CD4-positive, alpha-beta T cell (primary cell): ENCODE results near the gene NHS. TPM values are rescaled to one million over a fixed set of nuclear protein-coding genes. Genes with fewer than 3 reads are reported as not detected.

Source experiments
- ATAC-seq: fragments of 200-7000 bp; cut with Tn5 transposase; one replicate; pipeline ENCODE4 v1.10.0; 2022; ENCODE audit warnings: mild to moderate bottlenecking; ENCODE audit not compliant: poor library complexity
- CTCF ChIA-PET: fragments of 350-600 bp; sonication (Branson Sonifier 250); formaldehyde crosslinking; loops from one replicate; lab custom pipeline; 2021; ENCODE audit warnings: antibody characterized with exemption, inconsistent platforms; lab: Charles Lee
- POLR2A ChIA-PET: fragments of 350-600 bp; sonication (Branson Sonifier 250); formaldehyde crosslinking; loops from one replicate; lab custom pipeline; 2021; ENCODE audit warnings: antibody characterized with exemption, inconsistent platforms; lab: Charles Lee
- DNase-seq, 14 experiments: peaks; one replicate each; pipeline ENCODE4 v3.0.0-alpha.2; 2013 to 2020; ENCODE audit warnings: mixed read lengths in 2 of 14
- H3K27ac ChIP-seq, 2 donors: one replicate each; pipeline versions ENCODE4 v1.5.1 to v1.7.0; 2013; ENCODE audit warnings: low read length in 2 of 2, low read depth in 1 of 2, mild to moderate bottlenecking in 1 of 2
- H3K27me3 ChIP-seq, 2 experiments: 1 replicate in 1 of 2; 2 replicates in 1 of 2; pipeline versions ENCODE4 v1.6.1 to v1.7.0; 2013; ENCODE audit warnings: low read length in 2 of 2, control low read depth in 1 of 2, mild to moderate bottlenecking in 1 of 2, moderate library complexity in 1 of 2; ENCODE audit not compliant: insufficient read depth in 2 of 2, control insufficient read depth in 1 of 2
- H3K36me3 ChIP-seq: one replicate; pipeline ENCODE4 v1.6.1; 2013; ENCODE audit warnings: low read length, control low read depth; ENCODE audit not compliant: insufficient read depth
- H3K4me1 ChIP-seq: one replicate; pipeline ENCODE4 v1.6.1; 2013; ENCODE audit warnings: low read length, control low read depth; ENCODE audit not compliant: insufficient read depth
- H3K4me3 ChIP-seq: one replicate; pipeline ENCODE4 v1.5.1; 2013; ENCODE audit warnings: mild to moderate bottlenecking, low read length, moderate library complexity
- H3K9me3 ChIP-seq, 2 experiments: 1 replicate in 1 of 2; 2 replicates in 1 of 2; pipeline versions ENCODE4 v1.6.1 to v1.7.0; 2013; ENCODE audit warnings: low read length in 2 of 2, mild to moderate bottlenecking in 2 of 2, control low read depth in 1 of 2, moderate library complexity in 1 of 2; ENCODE audit not compliant: control insufficient read depth in 1 of 2, insufficient read depth in 1 of 2
- H3K27ac Mint-ChIP-seq: one replicate; pipeline ENCODE4 v1.8.0; 2020; ENCODE audit warnings: mixed read lengths
- H3K27me3 Mint-ChIP-seq: one replicate; pipeline ENCODE4 v1.8.0; 2021; ENCODE audit warnings: mixed read lengths
- H3K36me3 Mint-ChIP-seq: one replicate; pipeline ENCODE4 v1.8.0; 2021; ENCODE audit warnings: low read depth, mixed read lengths
- H3K4me1 Mint-ChIP-seq: one replicate; pipeline ENCODE4 v1.8.0; 2021; ENCODE audit warnings: low read depth, mixed read lengths
- H3K4me3 Mint-ChIP-seq: one replicate; pipeline ENCODE4 v1.8.0; 2020; ENCODE audit warnings: mild to moderate bottlenecking, mixed read lengths
- H3K9me3 Mint-ChIP-seq: one replicate; pipeline ENCODE4 v1.8.0; 2020; ENCODE audit warnings: mixed read lengths
- CTCF ChIP-seq: fragments of 200-600 bp; IDR thresholded peaks from one replicate; pipeline ENCODE4 v1.8.0; 2022; ENCODE audit warnings: antibody characterized with exemption, mild to moderate bottlenecking
- intact Hi-C, 2 experiments: fragments of 100-400 bp; cut with DNase I in 1 of 2; cut with micrococcal nuclease in 1 of 2; formaldehyde crosslinking; loops; one replicate each; pipeline versions ENCODE4 v1.15.1 to v1.9.0; 2023 to 2025; cut with DNase I, micrococcal nuclease
- total RNA-seq, 174 experiments: library from RNA in 2 of 174; stranded (reverse) in 2 of 174; gene quantifications; one replicate each; pipeline ENCODE4 v1.2.3 and lab custom pipeline; 2021 to 2026

Gene NHS
- total RNA-seq, 2 experiments from 2014 or later = 0.36 to 0.53 TPM

GRCh38 chrX:17519358-17519757, 144.4 kb downstream of the NHS start:
- TF ChIP-seq CTCF = no peak
- intact Hi-C loops = no loop called here
- Histone ChIP-seq H3K27me3 (no peaks in the 10 kb centered on the region), H3K4me3 (no peak overlapping the region), H3K27ac (no peak overlapping the region), H3K9me3 (no peaks in the 10 kb centered on the region), H3K4me1 (no peaks in the 10 kb centered on the region), H3K36me3 (no peaks in the 10 kb centered on the region)
- ChIA-PET POLR2A (no interaction called here), CTCF (no interaction called here)
- no peaks in the 10 kb centered on the region for H3K27me3 Mint-ChIP-seq
- no peak overlapping the region for H3K4me3 Mint-ChIP-seq
- H3K4me1 Mint-ChIP-seq = no peaks in the 10 kb centered on the region
- H3K36me3 Mint-ChIP-seq = no peaks in the 10 kb centered on the region
- DNase-seq (no peak), ATAC-seq (no peak)
- H3K9me3 Mint-ChIP-seq = no peaks in the 10 kb centered on the region
- no peak overlapping the region for H3K27ac Mint-ChIP-seq

GRCh38 chrX:17520016-17520615, 145.1 kb downstream of the NHS start:
- TF ChIP-seq CTCF = no peak
- Mint-ChIP-seq H3K4me3 (no peak overlapping the region), H3K36me3 (no peaks in the 10 kb centered on the region), H3K9me3 (no peaks in the 10 kb centered on the region), H3K27ac (no peak overlapping the region), H3K27me3 (no peaks in the 10 kb centered on the region), H3K4me1 (no peaks in the 10 kb centered on the region)
- no peak overlapping the region for H3K27ac ChIP-seq
- POLR2A ChIA-PET = no interaction called here
- DNase-seq (no peak), ATAC-seq (no peak)
- H3K36me3 ChIP-seq = no peaks in the 10 kb centered on the region
- no peaks in the 10 kb centered on the region for H3K27me3 ChIP-seq
- H3K9me3 ChIP-seq = no peaks in the 10 kb centered on the region
- intact Hi-C loops = no loop called here
- no peaks in the 10 kb centered on the region for H3K4me1 ChIP-seq
- CTCF ChIA-PET = no interaction called here
- H3K4me3 ChIP-seq = no peak overlapping the region

GRCh38 chrX:17521871-17522693, 147.1 kb downstream of the NHS start:
- ChIA-PET CTCF (no interaction called here), POLR2A (no interaction called here)
- no peak overlapping the region for H3K4me3 Mint-ChIP-seq
- no peaks in the 10 kb centered on the region for H3K4me1 Mint-ChIP-seq
- no peak for TF ChIP-seq CTCF
- DNase-seq = no peak
- no peaks in the 10 kb centered on the region for H3K27me3 Mint-ChIP-seq
- H3K27ac Mint-ChIP-seq = no peak overlapping the region
- H3K9me3 Mint-ChIP-seq = no peaks in the 10 kb centered on the region
- ATAC-seq = no peak
- Histone ChIP-seq H3K36me3 (no peaks in the 10 kb centered on the region), H3K27ac (no peak overlapping the region), H3K9me3 (no peaks in the 10 kb centered on the region), H3K4me3 (no peak overlapping the region), H3K4me1 (no peaks in the 10 kb centered on the region), H3K27me3 (no peaks in the 10 kb centered on the region)
- H3K36me3 Mint-ChIP-seq = no peaks in the 10 kb centered on the region
- intact Hi-C loops = no loop called here
